Heart right ventricle (tissue), 16 donors: ENCODE results near the gene MOSPD2. TPM values are rescaled to one million over a fixed set of nuclear protein-coding genes. Genes with fewer than 3 reads are reported as not detected.

Source experiments
- ATAC-seq, 8 donors: fragments of 200-7000 bp; cut with Tn5 transposase; one replicate each; pipeline ENCODE4 v1.9.1; 2020; ENCODE audit warnings: mild to moderate bottlenecking in 8 of 8, moderate library complexity in 8 of 8, moderate number of reproducible peaks in 1 of 8
- DNase-seq, 2 donors: peaks; one replicate each; pipeline ENCODE4 v3.0.0-alpha.2; 2020
- H3K27ac ChIP-seq, 10 donors: fragments of 200-600 bp; sonication (generic) in 2 of 10; one replicate each; pipeline versions ENCODE4 v1.5.0 to v1.8.0; 2020 to 2022; ENCODE audit warnings: mild to moderate bottlenecking in 3 of 10
- H3K27me3 ChIP-seq, 7 donors: fragments of 200-600 bp; one replicate each; pipeline ENCODE4 v1.8.0; 2021 to 2022; ENCODE audit warnings: mild to moderate bottlenecking in 2 of 7
- H3K36me3 ChIP-seq, 9 donors: fragments of 200-600 bp; sonication (generic) in 1 of 9; one replicate each; pipeline versions ENCODE4 v1.5.0 to v1.8.0; 2020 to 2022; ENCODE audit warnings: mild to moderate bottlenecking in 2 of 9
- H3K4me1 ChIP-seq, 9 donors: fragments of 200-600 bp; sonication (generic) in 1 of 9; one replicate each; pipeline versions ENCODE4 v1.5.0 to v1.8.0; 2020 to 2022; ENCODE audit warnings: mild to moderate bottlenecking in 4 of 9
- H3K4me3 ChIP-seq, 10 donors: fragments of 200-600 bp; sonication (generic) in 2 of 10; one replicate each; pipeline versions ENCODE4 v1.5.0 to v1.8.0; 2020 to 2022; ENCODE audit warnings: mild to moderate bottlenecking in 7 of 10, moderate library complexity in 2 of 10
- H3K9me3 ChIP-seq, 11 donors: fragments of 200-600 bp in 10 of 11; sonication (generic) in 2 of 11; one replicate each; pipeline versions ENCODE4 v1.5.0 to v1.8.0; 2013 to 2022; ENCODE audit warnings: mild to moderate bottlenecking in 2 of 11, control low read depth in 1 of 11, moderate library complexity in 1 of 11
- CTCF ChIP-seq, 9 donors: fragments of 200-600 bp; sonication (generic) in 2 of 9; IDR thresholded peaks; one replicate each; pipeline versions ENCODE4 v1.5.0 to v1.8.0; 2021 to 2022; ENCODE audit warnings: antibody characterized with exemption in 9 of 9, mild to moderate bottlenecking in 5 of 9, moderate library complexity in 1 of 9
- WGBS, 2 donors: extraction: QIAGEN DNeasy Blood & Tissue Kit; methylation state at CpG; one replicate each; pipeline ENCODE4 v1.1.7; 2013; ENCODE audit warnings: inconsistent platforms in 1 of 2; 5-methylcytosine and 5-hydroxymethylcytosine counted together
- intact Hi-C, 10 donors: fragments of 100-400 bp; cut with DNase I; formaldehyde crosslinking; loops; one replicate each; pipeline versions ENCODE4 v1.11.1 to v1.14.2; 2022
- polyA plus RNA-seq, 2 donors: library from polyadenylated mRNA; stranded (reverse); fragments of 200-250 nt; gene quantifications; one replicate each; pipeline ENCODE4 v1.2.3, GENCODE V29; 2013
- total RNA-seq, 10 donors: library from RNA; stranded (reverse); fragmentation: NEBNext Ultra II Directional in 3 of 10; extraction: Animal tissue kit (Norgen Biotek cat#: 25700) in 3 of 10; gene quantifications; one replicate each; pipeline versions ENCODE4 v1.2.1 to v1.2.4, GENCODE V29; 2021 to 2023
- donor health status: Arrhythmogenic right ventricular cardiomyopathy.
- donor health status: ischemic (EF 13 %, LVEDD 7.1; RV severe dilation, severe dysfunction).
- donor health status: healthy with polysubstance abuse.
- donor health status: DM: no; HTN: yes; CAD: no.
- donor health status: DM: no; HTN: no; CAD: no.
- donor health status: ischemic (EF 25% LVEDD 6.9; RV normal size, moderate dysfunction).
- donor health status: ischemic (EF 25% LVEDD 5.7; RV mildly dilated, moderate dysfunction).
- donor health status: healthy.
- donor health status: DM: yes; HTN: yes; CAD: no.
- donor health status: Ischemic cardiomyopathy.
- donor health status: ischemic (EF 35%, LVEDD 5.7; RV mildly dilated, moderate dysfunction).
- donor health status: nonischemic (EF 11% LVEDD 7.7; RV severe dilation, severe dysfunction).
- donor health status: DM: yes; HTN: yes; CAD: no.
- donor health status: PGD.
- donor health status: ischemic (EF 29% LVEDD 5.4; RV normal size, mild dysfunction).
- donor health status: nonischemic (EF 23%, LVEDD 6.1; RV moderate dilation, normal function).

Gene MOSPD2
- total and polyA plus RNA-seq, 12 donors: 2.2 to 8.2 (median 5.2) TPM

GRCh38 chrX:14864631-14865030 is 8.6 kb upstream of the MOSPD2 start:
- H3K9me3 ChIP-seq: peaks cover 0 to 18% (median 4%) of the 10 kb centered on the region in 11 donors
- H3K4me3 ChIP-seq: no peak overlapping the region
- no peak for ATAC-seq
- TF ChIP-seq CTCF (IDR thresholded peaks at IDR 0.05): no peak
- H3K27me3 ChIP-seq: no peaks in the 10 kb centered on the region
- no peak for DNase-seq
- no peaks in the 10 kb centered on the region for H3K4me1 ChIP-seq
- WGBS, 2 donors: 63 to 82% methylated on average over 1 of the region's 1 CpG
- no peak overlapping the region for H3K27ac ChIP-seq
- intact Hi-C loops: no loop called here
- H3K36me3 ChIP-seq: no peaks in the 10 kb centered on the region

- intact Hi-C loops: no loop called here
- Histone ChIP-seq H3K4me1 (no peaks in the 10 kb centered on the region), H3K27me3 (no peaks in the 10 kb centered on the region), H3K36me3 (no peaks in the 10 kb centered on the region), H3K4me3 (no peak overlapping the region), H3K9me3 (peaks cover 0 to 18% (median 4%) of the 10 kb centered on the region in 11 donors), H3K27ac (no peak overlapping the region)
- TF ChIP-seq CTCF (IDR thresholded peaks at IDR 0.05): no peak
- ATAC-seq (no peak), DNase-seq (no peak)
- 55 to 60% methylated on average over 1 of the region's 1 CpG for WGBS, 2 donors
Measured at GRCh38 chrX:14865201-14865600, 8.0 kb upstream of the MOSPD2 start.

- DNase-seq (no peak), ATAC-seq (no peak)
- intact Hi-C loops: loop anchor here in 1 of 10 donors (10.0 kb wide), 1 partner anchor 53 kb away; no protein-coding TSS in a partner anchor
- Histone ChIP-seq H3K36me3 (no peaks in the 10 kb centered on the region), H3K4me3 (no peak overlapping the region), H3K27ac (no peak overlapping the region), H3K4me1 (peaks cover 0 to 19% (median 6%) of the 10 kb centered on the region in 9 donors), H3K27me3 (no peaks in the 10 kb centered on the region), H3K9me3 (peaks cover 0 to 13% (median 0%) of the 10 kb centered on the region in 11 donors)
- TF ChIP-seq CTCF (IDR thresholded peaks at IDR 0.05): no peak
- 72 to 86% methylated on average over 1 of the region's 1 CpG for WGBS, 2 donors
Measured at GRCh38 chrX:14871767-14872166, 1.5 kb upstream of the MOSPD2 start.

GRCh38 chrX:14872355-14872754 is 866 bp upstream of the MOSPD2 start:
- H3K36me3 ChIP-seq: no peaks in the 10 kb centered on the region
- no peaks in the 10 kb centered on the region for H3K27me3 ChIP-seq
- WGBS, 2 donors: 13 to 21% methylated on average over 7 of the region's 7 CpGs
- H3K27ac ChIP-seq: no peak overlapping the region
- ATAC-seq (no peak), DNase-seq (no peak)
- peak overlapping the region in 9 of 10 donors; percentile 34 to 83 (median 76) for H3K4me3 ChIP-seq
- peaks cover 0 to 19% (median 6%) of the 10 kb centered on the region in 9 donors for H3K4me1 ChIP-seq
- H3K9me3 ChIP-seq: peaks cover 0 to 8% (median 0%) of the 10 kb centered on the region in 11 donors
- intact Hi-C loops: loop anchor here in 1 of 10 donors (10.0 kb wide), 1 partner anchor 52 kb away; no protein-coding TSS in a partner anchor
- no peak for TF ChIP-seq CTCF (IDR thresholded peaks at IDR 0.05)
